ENCODE results near the gene KRTAP26-1.

DNA sequence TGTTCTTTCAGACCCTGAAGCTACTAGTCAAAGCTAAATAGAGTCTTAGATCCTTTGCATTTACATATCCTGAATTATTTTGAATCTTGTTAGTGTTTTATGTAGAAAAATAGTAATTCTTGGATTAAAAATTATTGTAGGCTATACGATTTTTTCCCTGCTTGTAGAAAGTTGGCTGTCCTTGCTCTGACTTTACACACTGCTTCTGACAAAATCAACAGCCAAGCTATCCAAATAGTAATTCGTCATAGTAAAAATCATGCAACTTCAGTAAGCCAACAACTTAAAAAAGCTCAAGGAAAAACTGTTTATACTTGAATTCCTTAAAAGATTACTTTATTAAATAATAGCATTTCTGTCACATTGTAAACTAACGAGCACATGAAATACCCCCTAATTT lies 35.8 kb upstream of the KRTAP26-1 start:
- TF ChIP-seq CTCF (IDR thresholded peaks at IDR 0.05) (no peak), POLR2A (IDR thresholded peaks at IDR 0.05) (no peak)

Measured in Peyer's patch (tissue), 4 donors.